Ishikawa (cell line): ENCODE measurements around the gene NAPEPLD.

ENCODE experiments used
- EGR1 ChIP-seq: IDR thresholded peaks from 2 replicates; pipeline ENCODE4 v1.6.1; 2012
- TEAD4 ChIP-seq: IDR thresholded peaks from 2 replicates; pipeline ENCODE4 v1.6.1; 2012

DNA sequence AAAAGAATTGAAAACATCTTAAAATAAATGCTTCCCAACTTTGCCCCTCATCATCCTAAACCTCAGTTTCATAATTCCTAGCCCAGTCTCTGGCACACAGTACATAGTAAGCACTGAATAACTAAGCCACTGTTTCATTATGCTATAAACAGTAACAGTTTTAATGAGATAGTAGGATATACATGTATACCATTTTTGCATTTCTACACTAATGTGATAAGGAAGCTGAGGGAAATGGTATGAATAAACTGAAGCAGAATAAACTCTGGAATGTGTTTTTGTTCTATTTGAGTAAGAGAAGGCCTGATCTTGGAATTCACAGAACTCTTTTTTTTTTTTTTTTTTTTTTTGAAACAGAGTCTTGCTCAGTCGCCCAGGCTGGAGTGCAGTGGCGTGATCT is 8.8 kb downstream of the NAPEPLD start:
- TF ChIP-seq TEAD4 = no peak
- no peak for TF ChIP-seq EGR1
